Neural cell (in vitro differentiated cells): Measurements from ENCODE around the gene ACP6. TPM values are rescaled to one million over a fixed set of nuclear protein-coding genes. Genes with fewer than 3 reads are reported as not detected.

Experiments
- H2AFZ ChIP-seq: fragments of 200-600, 300-800 bp; sonication (generic), shearing (Covaris generic); 2 replicates; pipeline ENCODE4 v1.6.0; 2014; ENCODE audit warnings: low read depth, mild to moderate bottlenecking, antibody characterized with exemption, low read length, moderate library complexity
- H3F3A ChIP-seq: fragments of 200-600 bp; shearing (Covaris generic); 2 replicates; pipeline ENCODE4 v1.6.1; 2016; ENCODE audit warnings: mild to moderate bottlenecking, moderate library complexity, mixed read lengths, antibody characterized with exemption, low read length; ENCODE audit not compliant: insufficient read depth, poor library complexity, severe bottlenecking
- H3K27ac ChIP-seq: fragments of 200-600, 300-800 bp; sonication (generic), shearing (Covaris generic); 2 replicates; pipeline ENCODE4 v1.5.1; 2014; ENCODE audit warnings: mild to moderate bottlenecking, low read length, moderate library complexity
- H3K27me3 ChIP-seq: fragments of 300-800, 200-600 bp; sonication (generic), shearing (Covaris generic); 2 replicates; pipeline ENCODE4 v1.6.0; 2014; ENCODE audit warnings: mild to moderate bottlenecking, low read depth, low read length, moderate library complexity; ENCODE audit not compliant: insufficient read depth
- H3K36me3 ChIP-seq: fragments of 300-800, 200-600 bp; sonication (generic), shearing (Covaris generic); 2 replicates; pipeline ENCODE4 v1.5.1; 2014; ENCODE audit warnings: mild to moderate bottlenecking, antibody characterized with exemption, low read length, moderate library complexity; ENCODE audit not compliant: insufficient read depth
- H3K4me2 ChIP-seq: fragments of 300-800, 200-600 bp; sonication (generic), shearing (Covaris generic); 2 replicates; pipeline ENCODE4 v1.6.0; 2014; ENCODE audit warnings: mild to moderate bottlenecking, low read length
- H3K4me3 ChIP-seq: fragments of 300-800, 200-600 bp; sonication (generic), shearing (Covaris generic); 2 replicates; pipeline ENCODE4 v1.5.1; 2014; ENCODE audit warnings: mild to moderate bottlenecking, low read length, moderate library complexity
- H3K79me2 ChIP-seq: fragments of 200-600 bp; shearing (Covaris generic); replicated peaks from 2 replicates; pipeline ENCODE4 v1.6.0; 2014; ENCODE audit warnings: mild to moderate bottlenecking, low read length, moderate library complexity; ENCODE audit not compliant: insufficient read depth
- H3K9ac ChIP-seq: fragments of 300-800, 200-600 bp; sonication (generic), shearing (Covaris generic); 2 replicates; pipeline ENCODE4 v1.6.1; 2016; ENCODE audit warnings: mild to moderate bottlenecking, low read length, mixed read lengths
- H3K9me2 ChIP-seq: fragments of 200-600 bp; shearing (Covaris generic); 2 replicates; pipeline ENCODE4 v1.6.1; 2016; ENCODE audit warnings: mild to moderate bottlenecking, low read length, mixed read lengths; ENCODE audit not compliant: insufficient read depth
- H3K9me3 ChIP-seq: fragments of 200-600, 300-800 bp; sonication (generic), shearing (Covaris generic); 2 replicates; pipeline ENCODE4 v1.6.1; 2016; ENCODE audit warnings: mild to moderate bottlenecking, mixed run types, low read length, moderate library complexity, mixed read lengths
- H4K20me1 ChIP-seq: fragments of 200-600 bp; shearing (Covaris generic); 2 replicates; pipeline ENCODE4 v1.6.1; 2016; ENCODE audit warnings: mild to moderate bottlenecking, mixed run types; ENCODE audit not compliant: insufficient read depth
- CTCF ChIP-seq: fragments of 450-650 bp; IDR thresholded peaks from 2 replicates; pipeline ENCODE4 v1.5.1; 2014; ENCODE audit warnings: antibody characterized with exemption, mild to moderate bottlenecking, moderate library complexity; ENCODE audit not compliant: poor library complexity, severe bottlenecking
- EP300 ChIP-seq: fragments of 450-650 bp; conservative IDR thresholded peaks from 2 replicates; pipeline ENCODE4 v1.6.1; 2014; ENCODE audit warnings: antibody characterized with exemption, mild to moderate bottlenecking, moderate library complexity; ENCODE audit not compliant: poor library complexity, severe bottlenecking
- EZH2 ChIP-seq: fragments of 200-600, 300-800 bp; shearing (Covaris generic), sonication (generic); IDR thresholded peaks from 2 replicates; pipeline ENCODE4 v1.6.1; 2014; ENCODE audit warnings: antibody characterized with exemption, low read length, borderline replicate concordance, mild to moderate bottlenecking; ENCODE audit not compliant: insufficient read depth, poor library complexity, severe bottlenecking
- MXI1 ChIP-seq: fragments of 450-650 bp; conservative IDR thresholded peaks from 2 replicates; pipeline ENCODE4 v1.6.1; 2014; ENCODE audit warnings: antibody characterized with exemption, mild to moderate bottlenecking; ENCODE audit not compliant: poor library complexity, severe bottlenecking
- POLR2AphosphoS5 ChIP-seq: IDR thresholded peaks from 2 replicates; pipeline ENCODE4 v1.6.1; 2012
- RAD21 ChIP-seq: fragments of 450-650 bp; conservative IDR thresholded peaks from 2 replicates; pipeline ENCODE4 v1.6.1; 2014; ENCODE audit warnings: antibody characterized with exemption, mild to moderate bottlenecking, moderate library complexity
- REST ChIP-seq: IDR thresholded peaks from 2 replicates; pipeline ENCODE4 v1.6.1; 2012; ENCODE audit warnings: borderline replicate concordance
- SMC3 ChIP-seq: fragments of 450-650 bp; conservative IDR thresholded peaks from 2 replicates; pipeline ENCODE4 v1.6.1; 2014; ENCODE audit warnings: antibody characterized with exemption, mild to moderate bottlenecking, moderate library complexity; ENCODE audit not compliant: poor library complexity
- TAF1 ChIP-seq: IDR thresholded peaks from 2 replicates; pipeline ENCODE4 v1.6.1; 2012; ENCODE audit warnings: low read depth
- polyA plus RNA-seq: library from polyadenylated mRNA; depleted of rRNA; stranded (reverse); fragments of >200 nt; gene quantifications from 2 replicates; pipeline ENCODE4 v1.2.3, GENCODE V29; 2014

Gene ACP6
- polyA plus RNA-seq, 1 donor from 2014 or later = 2.9 TPM

DNA sequence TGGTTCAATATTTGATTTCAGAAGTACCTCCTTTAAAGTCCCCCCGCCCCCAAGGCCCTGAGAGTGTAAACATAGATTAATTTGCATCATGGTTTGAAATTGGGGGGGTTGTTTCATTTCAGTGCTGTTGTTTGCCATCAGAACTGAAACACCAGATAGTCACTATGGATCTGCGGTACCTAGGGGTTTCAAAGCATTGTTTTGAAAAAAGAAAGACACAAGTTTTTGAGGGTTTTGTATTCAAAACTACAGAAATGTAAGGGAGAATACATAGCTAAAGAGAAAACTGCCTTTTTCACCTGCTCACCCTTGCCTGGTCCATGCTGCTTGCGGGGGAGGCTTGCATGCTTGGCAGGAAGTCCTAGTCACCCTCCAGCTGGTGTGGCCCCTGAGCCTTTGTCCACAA is 59.3 kb downstream of the ACP6 start:
- H2AFZ ChIP-seq = no peak overlapping the region
- no peak overlapping the region for H3K4me3 ChIP-seq
- TF ChIP-seq POLR2AphosphoS5 = no peak
- no peak for TF ChIP-seq MXI1
- TF ChIP-seq RAD21 = no peak
- no peak for TF ChIP-seq EP300
- TF ChIP-seq SMC3 = no peak
- no peak for TF ChIP-seq REST
- no peak for TF ChIP-seq TAF1
- TF ChIP-seq EZH2 = no peak
- TF ChIP-seq CTCF = no peak
- no peaks in the 10 kb centered on the region for H3K9me2 ChIP-seq
- H3K27me3 ChIP-seq = no peaks in the 10 kb centered on the region
- H3K4me2 ChIP-seq = no peak overlapping the region
- no peaks in the 10 kb centered on the region for H3K9me3 ChIP-seq
- H3K36me3 ChIP-seq = peaks cover 23% of the 10 kb centered on the region
- no peaks in the 10 kb centered on the region for H3F3A ChIP-seq
- H4K20me1 ChIP-seq = no peaks in the 10 kb centered on the region
- H3K79me2 ChIP-seq = peaks cover 8% of the 10 kb centered on the region
- H3K9ac ChIP-seq = no peak overlapping the region
- H3K27ac ChIP-seq = no peak overlapping the region

- Histone ChIP-seq H3K27me3 (no peaks in the 10 kb centered on the region), H2AFZ (no peak overlapping the region), H3K4me3 (no peak overlapping the region), H3F3A (no peaks in the 10 kb centered on the region), H3K27ac (no peak overlapping the region), H3K4me2 (no peak overlapping the region), H3K9me2 (no peaks in the 10 kb centered on the region), H3K9ac (no peak overlapping the region), H4K20me1 (no peaks in the 10 kb centered on the region), H3K36me3 (peaks cover 11% of the 10 kb centered on the region), H3K79me2 (peaks cover 24% of the 10 kb centered on the region), H3K9me3 (no peaks in the 10 kb centered on the region)
- no peak for TF ChIP-seq CTCF
- TF ChIP-seq SMC3 = no peak
- TF ChIP-seq MXI1 = no peak
- TF ChIP-seq TAF1 = no peak
- no peak for TF ChIP-seq EP300
- no peak for TF ChIP-seq REST
- TF ChIP-seq EZH2 = no peak
Observed at GRCh38 chr1:147609358-147609757, 61.0 kb downstream of the ACP6 start.
